Transverse colon (tissue), 4 donors: ENCODE data around the gene PIEZO2. TPM values are rescaled to one million over a fixed set of nuclear protein-coding genes. Genes with fewer than 3 reads are reported as not detected.
"Not testable (repeated sequence)": the region's sequence is repeated elsewhere in the genome, so short reads cannot be mapped to it uniquely, and the experiment has no call there.

Source experiments
- DNase-seq: peaks from one replicate; pipeline ENCODE4 v3.0.0-alpha.2; 2019
- H3K27ac ChIP-seq, 4 donors: fragments of 200-600 bp; sonication (generic); 2 replicates each; pipeline ENCODE4 v1.5.1; 2016 to 2018; ENCODE audit warnings: inconsistent platforms in 4 of 4
- H3K27me3 ChIP-seq: fragments of 200-600 bp; sonication (generic); 2 replicates; pipeline ENCODE4 v1.5.1; 2017; ENCODE audit warnings: inconsistent platforms
- H3K36me3 ChIP-seq, 4 donors: fragments of 200-600 bp; sonication (generic); 2 replicates each; pipeline ENCODE4 v1.5.1; 2017 to 2019; ENCODE audit warnings: inconsistent platforms in 4 of 4
- H3K4me1 ChIP-seq, 4 donors: fragments of 200-600 bp; sonication (generic); 2 replicates each; pipeline ENCODE4 v1.5.1; 2017 to 2020; ENCODE audit warnings: inconsistent platforms in 4 of 4
- H3K4me3 ChIP-seq, 4 donors: fragments of 200-600 bp; sonication (generic); 1 replicate in 1 of 4; 2 replicates in 3 of 4; pipeline versions ENCODE4 v1.5.1 to v1.6.1; 2017 to 2019; ENCODE audit warnings: inconsistent platforms in 4 of 4
- H3K9me3 ChIP-seq, 2 donors: fragments of 200-600 bp; sonication (generic); 2 replicates each; pipeline ENCODE4 v1.5.1; 2017 to 2019; ENCODE audit warnings: inconsistent platforms in 2 of 2
- WGBS, 2 donors: methylation state at CpG; one replicate each; pipeline ENCODE4 v1.1.5; 2018; ENCODE audit warnings: low coverage in 1 of 2; 5-methylcytosine and 5-hydroxymethylcytosine counted together
- in situ Hi-C, 4 donors: fragments of 200-750 bp; cut with MboI; loops; one replicate each; pipeline versions ENCODE4 v1.15.0 to v1.15.1; 2017; ENCODE audit warnings: low sequenced_read_pairs in 3 of 4, low pct_ligation_motif_present in 1 of 4, low pct_unique_long_range_greater_than_20kb in 1 of 4
- intact Hi-C: fragments of 100-400 bp; cut with DNase I; formaldehyde crosslinking; loops from one replicate; pipeline ENCODE4 v1.15.1; 2023; ENCODE audit warnings: low total_unique reads
- small RNA-seq, 4 donors: library from RNA; depleted of rRNA; stranded (forward); fragments of <200 nt; gene quantifications; one replicate each; pipeline ENCODE3, GENCODE V24; 2016
- total RNA-seq, 4 donors: library from RNA; depleted of rRNA; stranded (reverse); fragments of >200 nt; gene quantifications; one replicate each; pipeline ENCODE4 v1.1.0, GENCODE V29; 2016

PIEZO2 gene
- total RNA-seq, 4 donors from 2014 or later, result 2.9 to 7.5 (median 4.5) TPM

GRCh38 chr18:10620670-10621329 lies 528.6 kb downstream of the PIEZO2 start:
- intact Hi-C loops, H3K4me3 ChIP-seq, H3K27me3 ChIP-seq, H3K27ac ChIP-seq, H3K9me3 ChIP-seq, H3K36me3 ChIP-seq, H3K4me1 ChIP-seq, DNase-seq: not testable (repeated sequence)
- WGBS, 2 donors, result 33 to 65% methylated on average over 1 to 2 of the region's 2 CpGs
- in situ Hi-C loops, result loop anchor here in 3 of 4 donors (5.0 to 25.0 kb wide), 3 partner anchors 1592 to 1617 kb away; no protein-coding TSS in a partner anchor

Small RNA genes lying within 50 kb of the gene (small RNA-seq; reads per million reads assigned to genes)
- gene AP001180.3 (0 reads per million in 4 donors), gene AP001180.5 (0 reads per million in 4 donors), gene MIR6788 (0 to 0.18 (median 0) reads per million in 4 donors)
